Inflammatory macrophage treated with lipopolysaccharide for 4 hours (primary cell): Measurements from ENCODE around the gene UBQLN4.
"Not testable (repeated sequence)": the region's sequence is repeated elsewhere in the genome, so short reads cannot be mapped to it uniquely, and the experiment has no call there.

Experiments used
- DNase-seq: peaks from one replicate; pipeline ENCODE4 v3.0.0-alpha.2; 2020

UBQLN4 gene

DNA sequence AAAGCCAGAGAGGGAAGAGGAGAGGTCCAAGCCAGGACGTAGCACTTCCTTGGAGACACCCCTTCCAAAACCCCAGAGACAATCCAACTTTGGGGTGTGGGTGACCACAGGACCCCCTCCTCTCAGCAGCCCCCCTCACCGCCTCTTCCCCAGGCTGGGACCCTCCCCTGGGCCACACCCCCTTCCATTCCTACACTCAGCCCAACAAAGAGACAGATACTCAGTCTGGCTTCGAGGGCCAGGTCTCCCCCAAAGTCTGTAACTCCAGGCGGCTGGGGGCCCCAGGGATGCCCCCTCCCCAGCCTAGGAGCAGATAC, 27.2 kb upstream of the UBQLN4 start:
- no peak for DNase-seq

DNA sequence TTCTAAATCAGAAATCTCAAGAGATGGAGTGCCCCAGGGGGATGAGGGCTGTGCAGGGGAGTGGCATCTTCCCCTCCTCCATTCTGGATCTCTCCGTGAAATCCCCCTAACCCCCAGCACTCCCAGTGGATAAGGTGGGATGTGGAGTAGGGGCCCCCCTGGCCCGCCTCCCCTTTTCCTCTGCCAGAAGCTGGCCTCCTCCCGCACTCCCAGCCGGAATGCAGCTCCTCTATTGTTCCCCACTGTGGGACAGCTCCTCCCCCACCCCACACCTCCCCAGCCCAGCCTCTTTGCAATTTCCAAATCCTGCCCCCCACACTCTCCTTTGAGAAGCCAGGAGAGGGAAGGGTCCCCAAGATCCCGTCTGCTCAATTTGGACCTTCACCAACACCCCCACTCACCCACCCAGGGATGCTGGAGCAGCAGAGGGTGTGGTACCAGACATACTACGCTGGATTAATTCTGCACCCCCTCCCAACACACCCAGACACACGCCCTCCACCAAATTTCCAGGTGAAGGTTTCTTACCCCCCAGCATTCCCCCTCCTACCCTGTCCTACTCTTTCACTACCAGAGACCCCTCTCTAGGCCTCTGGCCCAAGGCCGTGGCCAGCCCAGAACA, 26.8 kb upstream of the UBQLN4 start:
- DNase-seq: no peak

DNA sequence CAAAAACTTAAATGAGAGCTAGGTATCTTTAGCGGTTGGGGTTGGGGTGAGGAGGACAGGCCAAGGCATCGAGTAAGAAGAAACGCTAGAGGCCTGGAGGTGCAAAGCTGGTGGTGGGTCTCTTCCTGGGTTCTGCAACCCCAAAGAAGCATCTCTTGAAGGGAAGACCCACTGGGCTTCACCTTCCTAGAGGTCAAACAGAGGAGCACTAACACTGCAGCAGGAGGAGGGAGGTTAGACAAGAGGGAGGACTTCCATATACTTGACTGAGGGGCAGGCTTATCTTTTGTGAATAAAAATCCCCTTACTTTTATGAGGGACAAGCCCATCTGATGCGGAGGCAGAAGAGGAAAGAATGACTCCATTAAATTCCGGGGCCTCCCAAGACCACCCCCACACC, 26.2 kb upstream of the UBQLN4 start:
- DNase-seq: no peak

DNA sequence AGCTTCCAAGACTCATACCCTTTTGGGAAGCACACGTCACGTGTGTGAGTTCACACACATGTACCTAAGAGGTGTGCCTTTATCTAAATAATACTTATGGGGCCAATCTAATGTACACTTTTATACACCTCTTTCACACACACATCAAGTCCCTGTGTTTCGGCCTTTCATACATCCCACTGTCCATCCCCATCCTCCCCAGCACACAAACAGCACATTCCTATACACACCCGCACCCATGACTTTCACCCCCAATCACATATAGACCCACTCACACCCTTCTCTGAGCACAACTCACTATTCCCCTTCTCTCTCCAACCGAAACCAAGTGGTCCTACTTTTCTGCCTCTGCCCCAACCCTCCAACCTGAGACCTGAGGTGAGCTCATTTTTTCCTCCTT, 25.1 kb upstream of the UBQLN4 start:
- no peak for DNase-seq

DNA sequence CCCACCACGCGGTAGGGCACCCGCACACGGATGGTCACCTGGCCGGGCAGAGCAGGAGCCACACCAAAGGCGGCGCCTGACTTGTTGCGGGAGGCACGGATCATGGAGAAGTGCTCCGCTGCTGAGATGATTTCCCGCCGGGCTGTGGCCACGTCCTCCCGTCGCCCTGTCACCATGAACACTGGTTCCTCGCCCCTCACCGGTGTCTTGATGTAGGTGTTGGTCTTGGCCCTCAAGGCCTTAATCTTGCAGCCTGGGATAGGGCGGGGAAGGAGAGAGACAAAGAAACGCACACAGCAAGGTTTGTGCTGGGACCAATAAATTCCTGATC, 23.8 kb upstream of the UBQLN4 start:
- DNase-seq: no peak

DNA sequence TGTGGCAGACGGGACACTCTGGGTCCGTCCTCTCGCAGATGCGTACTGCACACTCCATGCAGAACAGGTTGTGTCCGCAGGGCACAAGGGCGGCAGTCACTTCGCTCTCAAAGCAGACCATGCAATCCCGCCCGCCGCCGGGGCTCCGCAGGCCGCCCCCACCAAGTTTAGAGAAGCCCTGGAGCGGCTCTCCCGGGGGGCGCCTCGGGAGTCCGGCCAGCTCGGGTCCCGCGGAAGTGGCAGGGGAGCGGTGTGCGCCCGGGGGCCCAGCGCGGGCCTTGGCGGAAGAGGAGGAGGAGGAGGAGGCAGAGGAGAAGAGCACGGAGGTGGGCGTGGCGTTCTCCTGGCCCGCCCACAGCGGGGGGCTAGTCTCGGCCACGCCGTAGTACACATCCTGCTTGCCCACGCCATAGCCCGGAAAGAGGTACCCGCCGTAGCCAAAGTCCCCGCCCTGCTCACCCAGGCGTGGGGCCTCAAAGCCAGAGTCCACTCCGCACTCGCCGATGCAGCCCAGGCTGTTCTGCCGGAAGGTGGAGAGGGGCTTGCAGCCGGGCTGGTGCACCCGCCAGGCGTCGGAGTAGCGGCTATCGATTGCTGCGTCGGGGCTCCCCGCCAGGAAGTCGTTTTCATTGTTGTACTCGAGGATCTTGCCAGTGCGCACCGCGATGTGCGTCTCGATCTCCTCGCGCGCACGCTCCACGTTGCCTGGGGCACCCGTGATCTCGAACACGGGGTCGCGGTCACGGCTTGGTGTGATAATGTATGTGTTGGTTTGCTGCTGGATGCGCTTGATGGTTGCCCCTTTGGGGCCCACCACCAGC, 23.2 kb upstream of the UBQLN4 start:
- DNase-seq: no peak

DNA sequence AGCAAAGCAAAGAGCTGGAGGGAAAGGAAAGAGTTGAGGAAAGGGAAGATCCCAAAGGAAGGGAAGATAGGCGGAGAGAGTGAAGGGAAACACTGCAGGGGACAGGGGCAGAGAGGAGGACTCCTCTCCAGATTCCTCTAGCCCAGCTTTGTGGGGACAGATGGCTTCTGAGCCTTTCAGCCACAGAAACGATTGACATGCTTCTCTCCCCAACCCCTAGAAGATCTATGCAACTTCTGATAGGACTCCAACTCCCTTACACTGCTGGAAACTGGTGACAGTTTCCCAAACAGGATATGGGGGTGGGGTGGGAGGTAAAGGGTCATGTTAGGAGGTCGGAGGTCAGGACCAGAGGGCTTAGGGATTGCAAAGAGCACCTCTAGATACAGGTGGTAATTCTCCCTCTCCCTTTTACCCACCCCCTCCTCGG, 22.2 kb upstream of the UBQLN4 start:
- DNase-seq: no peak

DNA sequence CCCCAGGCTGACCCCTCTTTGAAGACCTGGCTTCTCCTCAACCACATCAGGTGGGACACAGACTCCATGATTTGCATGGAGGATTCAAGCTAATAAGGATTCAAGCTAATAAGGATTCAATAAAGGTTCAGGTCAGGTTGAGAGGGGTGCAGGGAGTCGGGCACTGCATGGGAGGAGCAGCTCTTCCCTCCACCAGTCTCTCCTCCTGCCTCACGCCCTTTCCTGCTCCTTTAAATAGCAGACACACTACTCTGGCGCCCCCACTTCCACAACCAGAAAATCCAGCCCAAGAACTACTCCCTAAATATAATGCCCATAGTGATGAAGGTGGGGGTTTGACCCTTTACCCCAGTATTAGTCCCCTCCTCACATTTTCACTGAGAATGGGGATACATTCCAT, 21.6 kb upstream of the UBQLN4 start:
- no peak for DNase-seq

DNA sequence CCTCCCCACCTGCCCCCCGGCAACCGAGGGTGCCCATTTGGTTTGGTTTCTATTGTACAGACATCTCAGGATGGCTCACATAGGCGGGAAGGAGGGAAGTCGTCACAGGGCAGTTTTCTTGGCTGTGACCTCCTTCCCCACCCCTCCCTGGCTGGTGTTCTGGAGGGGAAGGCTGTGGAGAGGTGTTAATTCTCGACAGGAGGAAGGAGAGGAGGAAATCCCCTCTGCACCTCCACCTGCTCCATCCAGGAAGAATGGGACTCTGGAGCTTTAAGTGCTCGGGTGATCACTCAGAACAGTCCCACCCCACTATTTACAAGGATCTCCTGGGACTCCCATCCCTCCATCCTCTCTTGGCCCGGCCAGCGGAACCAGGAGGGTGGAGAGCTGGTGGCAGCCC, 21.1 kb upstream of the UBQLN4 start:
- DNase-seq: no peak

DNA sequence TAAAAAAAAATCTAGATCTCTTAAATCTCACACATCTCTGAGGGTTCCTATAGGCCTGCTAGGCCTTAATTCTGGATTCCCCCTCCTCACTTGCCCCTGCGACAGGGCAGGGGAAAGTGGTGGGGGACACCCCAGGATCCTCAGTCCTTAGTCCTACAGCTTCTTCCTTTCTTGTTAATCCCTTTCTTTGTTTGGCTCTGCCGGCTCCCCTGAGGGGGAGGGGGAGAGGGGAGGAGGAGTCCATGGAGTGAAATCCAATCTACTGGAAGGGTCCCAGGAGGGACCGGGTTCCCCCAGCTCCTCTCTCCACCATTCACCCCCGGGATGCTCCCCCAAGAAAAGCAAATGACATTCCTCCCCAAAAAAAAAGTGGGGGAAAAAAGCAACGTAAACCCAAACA, 20.1 kb upstream of the UBQLN4 start:
- DNase-seq: no peak

DNA sequence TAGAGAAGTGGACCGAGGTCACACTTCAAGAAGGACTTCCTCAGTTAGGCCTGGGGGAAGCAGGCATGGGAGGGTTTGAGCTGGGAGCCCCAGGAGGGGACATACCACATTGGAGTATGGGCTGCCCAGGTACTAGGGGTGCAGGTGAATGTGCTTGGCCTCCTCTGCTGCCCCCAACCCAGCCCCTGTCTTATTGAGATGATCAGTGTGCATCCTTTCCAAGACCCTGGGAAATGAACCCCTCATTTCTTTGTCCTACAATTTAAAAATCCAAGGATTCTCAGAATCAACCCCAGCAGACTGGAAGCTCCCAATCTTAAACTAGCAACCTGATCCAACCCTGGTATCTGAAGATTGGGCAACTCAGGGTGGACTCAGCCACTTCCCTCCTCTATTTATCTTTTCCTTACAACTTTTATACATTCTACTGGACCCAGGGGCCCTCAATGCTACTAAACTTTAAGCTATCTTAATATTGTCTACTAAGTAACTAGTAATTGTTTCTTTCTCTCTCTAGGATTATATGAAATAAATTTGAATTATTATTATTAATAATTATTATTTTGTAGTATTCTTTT, 19.6 kb upstream of the UBQLN4 start:
- no peak for DNase-seq

DNA sequence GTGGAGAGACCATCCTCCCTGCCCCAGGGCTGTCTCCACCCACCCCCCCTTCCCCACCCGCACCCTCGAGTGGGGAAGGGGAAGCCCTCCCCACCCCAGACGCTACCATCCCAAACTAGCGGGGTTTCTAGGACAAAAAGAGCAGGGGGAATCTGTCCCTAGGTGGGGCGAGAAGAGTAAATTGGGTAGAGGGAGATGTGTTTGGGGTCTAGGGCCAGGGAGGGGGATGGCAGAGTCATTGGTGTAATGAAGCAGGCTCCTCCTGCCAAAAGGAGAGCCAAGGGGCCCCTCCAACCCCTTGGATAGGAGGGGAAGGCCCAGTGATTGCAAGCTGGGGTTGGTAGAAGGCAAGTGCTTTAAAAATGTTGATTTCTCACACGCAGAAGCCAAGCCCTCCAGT, 18.7 kb upstream of the UBQLN4 start:
- no peak for DNase-seq

DNA sequence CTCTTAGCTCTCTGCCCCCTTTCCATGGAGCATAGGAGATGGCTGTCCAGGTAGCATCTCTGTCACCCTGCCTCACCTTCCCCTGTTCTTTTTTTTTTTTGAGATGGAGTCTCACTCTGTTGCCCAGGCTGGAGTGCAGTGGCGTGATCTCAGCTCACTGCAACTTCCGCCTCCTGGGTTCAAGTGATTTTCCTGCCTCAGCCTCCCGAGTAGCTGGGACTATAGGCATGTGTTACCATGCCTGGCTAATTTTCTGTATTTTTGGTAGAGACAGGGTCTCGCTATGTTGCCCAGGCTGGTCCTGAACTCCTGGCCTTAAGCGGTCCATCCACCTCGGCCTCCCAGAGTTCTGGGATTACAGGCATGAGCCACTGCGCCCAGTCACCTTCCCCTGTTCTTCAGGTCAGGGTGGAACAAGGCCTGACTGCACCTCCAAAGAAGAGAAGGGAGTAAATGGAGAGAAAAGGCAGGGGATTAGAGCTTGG, 17.8 kb upstream of the UBQLN4 start:
- DNase-seq: not testable (repeated sequence)

DNA sequence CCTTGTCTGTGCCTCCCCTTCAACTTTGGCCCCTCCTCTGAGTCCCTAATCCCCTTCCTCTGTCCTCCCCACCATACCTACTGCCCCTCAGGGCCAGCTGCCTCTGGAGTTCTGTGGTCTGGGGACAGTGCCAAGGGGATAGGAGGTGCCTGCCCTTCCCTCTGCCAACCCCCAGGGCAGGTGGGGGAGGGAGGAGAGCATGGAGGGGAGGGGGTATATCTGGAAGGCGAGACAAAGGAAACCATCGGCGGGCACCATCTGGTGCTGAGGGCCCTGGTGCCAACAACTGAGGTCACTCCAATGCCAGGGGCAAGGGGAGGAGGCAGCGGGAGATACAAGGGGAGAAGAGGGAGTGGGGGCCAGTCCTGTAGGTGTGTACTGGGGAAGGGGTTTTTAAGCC, 16.9 kb upstream of the UBQLN4 start:
- no peak for DNase-seq

DNA sequence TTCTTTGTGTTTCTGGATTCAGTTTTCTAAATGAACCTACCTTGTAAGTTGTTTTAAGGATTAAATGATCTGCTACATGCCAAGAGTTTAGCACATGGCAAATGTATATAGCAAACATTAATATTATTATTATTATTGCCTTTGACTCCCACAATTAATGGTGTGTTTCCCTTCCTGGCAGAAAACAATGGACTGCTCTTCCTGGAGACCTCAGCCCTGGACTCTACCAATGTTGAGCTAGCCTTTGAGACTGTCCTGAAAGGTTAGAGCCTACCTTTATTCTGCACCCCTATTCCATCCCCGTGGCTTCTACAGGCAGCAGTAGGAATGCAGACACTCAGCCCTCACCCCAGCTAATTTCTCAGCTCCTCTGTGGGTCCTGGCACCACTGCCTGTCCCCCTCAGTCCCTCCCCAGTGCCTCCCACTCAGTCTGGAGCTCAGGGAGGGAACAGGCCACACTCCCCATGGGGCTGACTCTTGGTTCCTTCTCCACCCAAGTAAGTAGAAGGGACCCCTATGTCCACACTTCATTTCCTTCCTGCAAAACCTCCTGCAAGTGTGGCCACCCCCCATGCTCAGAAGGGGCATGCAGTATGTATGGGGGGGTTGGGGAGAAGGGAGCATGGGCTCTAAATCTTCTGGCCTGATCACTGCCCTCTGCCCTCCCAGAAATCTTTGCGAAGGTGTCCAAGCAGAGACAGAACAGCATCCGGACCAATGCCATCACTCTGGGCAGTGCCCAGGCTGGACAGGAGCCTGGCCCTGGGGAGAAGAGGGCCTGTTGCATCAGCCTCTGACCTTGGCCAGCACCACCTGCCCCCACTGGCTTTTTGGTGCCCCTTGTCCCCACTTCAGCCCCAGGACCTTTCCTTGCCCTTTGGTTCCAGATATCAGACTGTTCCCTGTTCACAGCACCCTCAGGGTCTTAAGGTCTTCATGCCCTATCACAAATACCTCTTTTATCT, 16.2 kb upstream of the UBQLN4 start:
- DNase-seq: no peak

DNA sequence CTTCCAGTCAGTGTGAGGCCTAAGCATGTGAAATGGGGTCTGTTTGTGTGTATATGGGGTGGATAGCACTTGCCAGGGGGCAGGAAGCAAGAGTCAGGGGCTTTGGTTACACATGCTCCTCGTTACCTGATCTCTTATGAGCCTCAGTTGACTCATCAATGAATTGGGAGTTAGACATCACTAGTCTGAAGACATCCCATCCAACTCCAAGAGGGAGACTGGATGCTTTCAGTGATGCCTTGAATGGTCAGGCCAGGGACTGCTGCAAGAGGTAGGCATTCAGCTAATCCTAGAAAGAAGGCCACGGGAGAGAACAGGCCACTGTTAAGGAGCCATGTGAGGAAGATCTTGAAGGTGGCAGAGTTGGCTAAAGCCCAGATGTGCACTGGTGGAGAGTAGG, 13.7 kb upstream of the UBQLN4 start:
- no peak for DNase-seq

DNA sequence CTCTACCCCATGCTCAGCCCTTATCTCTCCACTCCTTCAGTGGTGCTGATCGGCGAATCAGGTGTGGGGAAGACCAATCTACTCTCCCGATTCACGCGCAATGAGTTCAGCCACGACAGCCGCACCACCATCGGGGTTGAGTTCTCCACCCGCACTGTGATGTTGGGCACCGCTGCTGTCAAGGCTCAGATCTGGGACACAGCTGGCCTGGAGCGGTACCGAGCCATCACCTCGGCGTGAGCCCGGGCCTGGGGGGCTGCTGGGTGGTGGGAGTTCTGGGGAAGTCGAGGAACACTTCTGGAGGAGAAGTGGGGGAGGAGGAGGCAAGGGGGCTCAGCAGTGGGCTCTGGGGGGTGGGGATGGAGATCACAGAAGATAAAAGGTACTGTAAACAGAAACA, 12.3 kb upstream of the UBQLN4 start:
- no peak for DNase-seq

DNA sequence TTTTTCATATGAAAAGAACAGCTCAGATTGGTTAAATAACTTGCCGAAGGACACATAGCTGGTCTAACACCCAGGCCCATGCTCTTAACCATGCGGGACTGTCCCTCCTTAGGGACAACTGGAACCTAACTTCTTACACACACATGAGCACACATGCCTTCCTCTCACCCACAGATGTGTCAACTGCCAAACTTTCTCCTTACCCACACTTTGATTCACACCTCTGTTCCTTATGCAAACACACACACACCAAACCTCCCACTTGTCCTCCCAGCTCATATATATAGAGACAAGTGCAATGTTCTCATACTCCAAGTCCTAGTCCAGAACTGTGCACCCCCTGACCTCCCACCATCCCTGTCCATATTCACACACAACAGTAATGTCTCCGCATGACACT, 11.6 kb upstream of the UBQLN4 start:
- no peak for DNase-seq

DNA sequence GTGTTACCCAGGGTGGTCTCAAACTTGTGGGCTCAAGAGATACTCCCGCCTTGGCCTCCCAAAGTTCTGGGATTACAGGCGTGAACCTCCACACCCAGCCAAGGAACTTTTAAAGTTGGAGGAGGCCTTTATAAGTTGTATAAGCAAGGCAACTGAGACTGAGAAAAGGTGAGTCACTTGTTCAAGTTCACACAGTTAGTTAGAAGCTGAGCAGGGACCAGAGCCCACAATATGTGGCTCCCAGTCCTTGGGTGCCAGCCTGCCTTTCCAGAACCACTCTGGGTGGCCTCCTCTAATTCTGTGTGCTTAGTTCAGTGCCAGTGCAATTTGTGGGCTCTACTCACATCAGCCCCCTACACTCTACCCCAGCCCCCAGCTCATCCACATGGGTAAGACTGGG, 11.0 kb upstream of the UBQLN4 start:
- DNase-seq: no peak

DNA sequence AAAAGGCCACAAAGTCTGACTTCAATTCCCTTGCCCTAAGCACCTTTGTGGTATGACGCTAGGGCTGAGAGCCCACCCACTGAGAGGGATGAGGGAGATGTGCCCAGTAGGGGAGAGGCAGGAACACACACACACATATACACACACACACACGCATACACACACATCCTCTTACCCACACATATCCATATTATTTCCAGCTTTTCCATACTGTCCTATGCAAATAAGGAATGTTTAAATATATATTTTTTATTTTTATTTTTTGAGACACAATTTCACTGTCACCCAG, 10.3 kb upstream of the UBQLN4 start:
- DNase-seq: no peak

DNA sequence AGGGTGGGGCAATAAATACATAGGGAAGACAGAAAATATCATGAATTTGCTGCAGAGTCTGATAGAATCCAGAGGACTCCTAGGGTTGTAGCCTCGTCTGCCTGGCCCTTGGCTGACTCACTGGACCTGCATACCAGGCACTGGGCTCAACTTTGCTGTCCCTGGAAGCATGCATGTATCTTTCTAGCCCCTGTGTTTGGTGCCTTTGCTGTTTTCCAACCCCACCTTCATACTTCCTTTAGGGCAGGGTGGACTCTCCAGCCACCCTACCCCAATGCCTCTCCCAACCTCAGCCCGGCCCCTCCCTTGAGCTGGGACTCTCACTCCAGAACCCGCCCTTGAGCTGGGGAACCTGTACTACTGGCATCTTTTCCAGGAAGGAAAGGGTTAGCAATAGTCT, 8.6 kb upstream of the UBQLN4 start:
- no peak for DNase-seq

DNA sequence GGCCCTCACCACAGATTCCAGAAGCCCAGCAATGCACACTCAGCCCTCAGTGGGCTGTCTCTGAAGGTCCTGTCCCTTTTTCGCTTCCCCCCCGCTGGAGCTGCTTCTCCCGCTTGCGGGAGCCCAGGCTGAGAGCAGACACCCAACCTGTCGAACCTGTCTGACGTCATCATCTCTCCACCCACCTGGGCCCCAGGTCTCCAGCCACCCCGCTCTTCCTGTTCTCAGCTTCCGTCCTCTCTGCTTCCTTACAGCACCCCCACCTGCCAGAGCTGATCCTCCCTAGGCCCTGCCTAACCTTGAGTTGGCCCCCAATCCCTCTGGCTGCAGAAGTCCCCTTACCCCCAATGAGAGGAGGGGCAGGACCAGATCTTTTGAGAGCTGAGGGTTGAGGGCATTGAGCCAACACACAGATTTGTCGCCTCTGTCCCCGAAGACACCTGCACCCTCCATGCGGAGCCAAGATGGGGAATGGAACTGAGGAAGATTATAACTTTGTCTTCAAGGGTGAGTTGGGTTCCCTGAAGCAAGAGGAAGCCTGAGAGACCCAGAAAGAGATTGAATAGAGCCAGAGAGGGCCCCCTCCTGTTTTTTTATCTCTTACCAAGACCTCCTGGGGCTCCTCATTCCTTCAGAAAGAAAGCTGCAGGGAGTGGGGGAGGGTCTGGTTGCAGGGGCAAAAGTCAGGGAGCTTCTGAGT, 7.5 kb upstream of the UBQLN4 start, which contains the start of gene RAB25:
RAB25 (plus strand) TSS at position 224 of the 700 bp plus-strand sequence; CDS start at position 465, 241 bp downstream.
- no peak for DNase-seq

DNA sequence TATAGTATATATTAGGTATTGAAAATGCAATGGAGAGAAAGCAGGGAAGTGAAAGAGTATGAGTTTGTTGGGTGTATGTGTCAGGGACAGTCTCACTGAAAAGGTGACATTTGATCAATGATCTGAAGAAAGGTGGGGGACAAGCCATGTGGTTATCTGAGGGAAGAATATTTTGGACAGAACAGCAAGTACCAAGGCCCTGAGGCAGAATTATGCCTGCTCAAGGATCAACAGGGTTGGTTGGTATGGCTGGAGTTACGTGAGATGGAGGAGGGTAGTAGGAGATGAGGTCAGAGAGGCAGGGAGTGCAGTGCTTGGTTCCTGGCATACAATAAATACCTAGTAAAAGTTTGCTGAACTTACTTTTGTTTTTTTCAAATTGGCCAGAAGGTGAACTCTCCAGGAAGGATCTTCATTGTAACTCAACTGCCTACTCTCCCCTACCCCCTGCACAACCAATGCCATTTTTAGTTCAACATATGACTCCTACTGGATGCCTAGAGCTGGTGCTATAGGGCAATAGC, 2.8 kb upstream of the UBQLN4 start:
- DNase-seq: no peak
